SK-N-SH (cell line): ENCODE measurements around the gene SLC66A3. TPM values are rescaled to one million over a fixed set of nuclear protein-coding genes. Genes with fewer than 3 reads are reported as not detected.

Experiments
- CTCF ChIA-PET: fragments of 300-600, 350-600 bp; formaldehyde crosslinking; extraction: SDS; loops from one replicate; lab custom pipeline; 2021; lab: Yijun Ruan, JAX
- POLR2A ChIA-PET: fragments of 350-600 bp; sonication (Branson Sonifier 250); formaldehyde crosslinking; extraction: SDS; loops from one replicate; lab custom pipeline; 2020; ENCODE audit warnings: antibody characterized with exemption, inconsistent platforms; lab: Yijun Ruan, JAX
- DNase-seq: peaks from one replicate; pipeline ENCODE4 v3.0.0; 2012
- H2AFZ ChIP-seq: fragments of 200-600 bp; sonication (generic); 2 replicates; pipeline ENCODE4 v1.8.1; 2016; ENCODE audit warnings: antibody characterized with exemption, mild to moderate bottlenecking, low read depth
- H3F3A ChIP-seq: fragments of 200-600 bp; sonication (generic); replicated peaks from 2 replicates; pipeline ENCODE3; 2016; ENCODE audit warnings: antibody characterized with exemption, mild to moderate bottlenecking; ENCODE audit not compliant: insufficient read depth
- H3K27ac ChIP-seq, 2 experiments: fragments of 200-500 bp in 1 of 2; fragments of 200-600 bp in 1 of 2; sonication (Bioruptor generic) in 1 of 2; sonication (generic), shearing (Covaris generic) in 1 of 2; 2 replicates each; pipeline versions ENCODE4 v1.5.1 to v1.6.1; 2014 to 2016; ENCODE audit warnings: low read depth in 2 of 2, inconsistent platforms in 1 of 2, low read length in 1 of 2, mild to moderate bottlenecking in 1 of 2, mixed read lengths in 1 of 2
- H3K27me3 ChIP-seq: fragments of 200-600 bp; sonication (generic), shearing (Covaris generic); 2 replicates; pipeline ENCODE4 v1.6.1; 2016; ENCODE audit warnings: mixed run types; ENCODE audit not compliant: insufficient read depth
- H3K36me3 ChIP-seq, 2 experiments: fragments of 200-500 bp in 1 of 2; fragments of 200-600 bp in 1 of 2; sonication (Bioruptor generic) in 1 of 2; sonication (generic) in 1 of 2; replicated peaks in 1 of 2; 2 replicates each; pipeline versions ENCODE3 to v1.5.1; 2014 to 2016; ENCODE audit warnings: low read length in 1 of 2, mild to moderate bottlenecking in 1 of 2; ENCODE audit not compliant: insufficient read depth in 2 of 2, control insufficient read depth in 1 of 2
- H3K4me1 ChIP-seq, 2 experiments: fragments of 200-500 bp in 1 of 2; fragments of 200-600 bp in 1 of 2; sonication (Bioruptor generic) in 1 of 2; sonication (generic), shearing (Covaris generic) in 1 of 2; 2 replicates each; pipeline versions ENCODE4 v1.5.1 to v1.6.1; 2014 to 2016; ENCODE audit warnings: low read depth in 1 of 2, low read length in 1 of 2, mixed run types in 1 of 2; ENCODE audit not compliant: insufficient read depth in 2 of 2, control insufficient read depth in 1 of 2
- H3K4me2 ChIP-seq: fragments of 200-600 bp; sonication (generic), shearing (Covaris generic); 2 replicates; pipeline ENCODE4 v1.6.1; 2017; ENCODE audit warnings: mixed run types
- H3K4me3 ChIP-seq, 2 experiments: fragments of 200-500 bp in 1 of 2; fragments of 200-600 bp in 1 of 2; sonication (Bioruptor generic) in 1 of 2; sonication (generic), shearing (Covaris generic) in 1 of 2; 2 replicates each; pipeline versions ENCODE4 v1.5.1 to v1.8.1; 2014 to 2016; ENCODE audit warnings: low read depth in 2 of 2, inconsistent platforms in 1 of 2, low read length in 1 of 2, mild to moderate bottlenecking in 1 of 2, mixed read lengths in 1 of 2, moderate library complexity in 1 of 2
- H3K79me2 ChIP-seq: fragments of 200-600 bp; sonication (generic); 2 replicates; pipeline ENCODE4 v1.8.1; 2017; ENCODE audit warnings: mild to moderate bottlenecking; ENCODE audit not compliant: insufficient read depth
- H3K9ac ChIP-seq: fragments of 200-600 bp; sonication (generic); 2 replicates; pipeline ENCODE4 v1.6.1; 2017; ENCODE audit warnings: mixed run types
- H3K9me2 ChIP-seq: fragments of 200-600 bp; sonication (generic); 2 replicates; pipeline ENCODE4 v1.6.1; 2017; ENCODE audit warnings: mixed run types
- H3K9me3 ChIP-seq: fragments of 200-600 bp; sonication (generic); 2 replicates; pipeline ENCODE4 v1.6.1; 2017; ENCODE audit warnings: mixed run types, mild to moderate bottlenecking, moderate library complexity
- H4K20me1 ChIP-seq: fragments of 200-600 bp; sonication (generic); 2 replicates; pipeline ENCODE4 v1.6.1; 2017; ENCODE audit warnings: mild to moderate bottlenecking, mixed run types; ENCODE audit not compliant: insufficient read depth
- ELF1 ChIP-seq: IDR thresholded peaks from 2 replicates; pipeline ENCODE4 v1.4.0; 2012
- EP300 ChIP-seq, 2 experiments: IDR thresholded peaks; 2 replicates each; pipeline versions ENCODE4 v1.4.0 to v1.6.1; 2012; ENCODE audit warnings: borderline replicate concordance in 1 of 2, low read depth in 1 of 2, low read length in 1 of 2
- EZH2phosphoT487 ChIP-seq: fragments of 200-600 bp; sonication (generic); IDR thresholded peaks from 2 replicates; pipeline ENCODE4 v1.6.1; 2017; ENCODE audit warnings: low read depth, mixed run types, mild to moderate bottlenecking, antibody characterized with exemption, moderate library complexity, borderline replicate concordance
- FOSL2 ChIP-seq: IDR thresholded peaks from 2 replicates; pipeline ENCODE4 v1.4.0; 2012; ENCODE audit warnings: low read depth, mild to moderate bottlenecking, moderate library complexity, borderline replicate concordance
- FOXM1 ChIP-seq: IDR thresholded peaks from 2 replicates; pipeline ENCODE4 v1.4.0; 2012; ENCODE audit warnings: low read depth, mild to moderate bottlenecking
- JUND ChIP-seq: IDR thresholded peaks from 2 replicates; pipeline ENCODE4 v1.4.0; 2012
- MEF2A ChIP-seq: IDR thresholded peaks from 2 replicates; pipeline ENCODE4 v1.4.0; 2012; ENCODE audit warnings: low read depth, borderline replicate concordance
- NRF1 ChIP-seq: IDR thresholded peaks from 2 replicates; pipeline ENCODE4 v1.6.1; 2012; ENCODE audit warnings: low read depth, mild to moderate bottlenecking, low read length
- POLR2AphosphoS5 ChIP-seq: IDR thresholded peaks from 2 replicates; pipeline ENCODE4 v1.6.1; 2012; ENCODE audit warnings: low read depth, low read length
- RAD21 ChIP-seq: IDR thresholded peaks from 2 replicates; pipeline ENCODE4 v1.6.1; 2012; ENCODE audit warnings: mild to moderate bottlenecking, low read length
- RCOR1 ChIP-seq: fragments of 150-350 bp; IDR thresholded peaks from 2 replicates; pipeline ENCODE4 v1.6.1; 2017; ENCODE audit warnings: antibody characterized with exemption, low read length
- RXRA ChIP-seq: IDR thresholded peaks from 2 replicates; pipeline ENCODE4 v1.4.0; 2012; ENCODE audit warnings: low read depth, mild to moderate bottlenecking, borderline replicate concordance
- SIN3A ChIP-seq: IDR thresholded peaks from 2 replicates; pipeline ENCODE4 v1.6.1; 2012; ENCODE audit warnings: low read depth, mild to moderate bottlenecking, low read length, moderate library complexity, borderline replicate concordance
- TEAD4 ChIP-seq: IDR thresholded peaks from 2 replicates; pipeline ENCODE4 v1.4.0; 2012; ENCODE audit warnings: mild to moderate bottlenecking, borderline replicate concordance; ENCODE audit not compliant: insufficient read depth
- WGBS: methylation state at CpG from one replicate; pipeline ENCODE4 v1.1.6; 2017; ENCODE audit warnings: low lambda C conversion rate; 5-methylcytosine and 5-hydroxymethylcytosine counted together
- polyA plus RNA-seq, 3 experiments: library from polyadenylated mRNA; depleted of rRNA; stranded (reverse); fragments of >200 nt; gene quantifications; 2 replicates each; pipeline ENCODE4 v1.2.3, GENCODE V29; 2012
- TF ChIP-seq, protein P1 (sequence below): IDR thresholded peaks from 2 replicates; pipeline ENCODE4 v1.4.0; 2012; ENCODE audit warnings: low read depth
- TF ChIP-seq, protein P2 (sequence below): IDR thresholded peaks from 2 replicates; pipeline ENCODE4; 2012
- TF ChIP-seq, protein P3 (sequence below): fragments of 150-350 bp; IDR thresholded peaks from 2 replicates; pipeline ENCODE4 v1.6.1; 2016; ENCODE audit warnings: mild to moderate bottlenecking, low read depth, low read length
- TF ChIP-seq, protein P4 (sequence below): IDR thresholded peaks from 2 replicates; pipeline ENCODE4 v1.4.0; 2012; ENCODE audit warnings: low read depth, borderline replicate concordance
- TF ChIP-seq, protein P5 (sequence below): IDR thresholded peaks from 2 replicates; pipeline ENCODE4 v1.4.0; 2012; ENCODE audit warnings: low read depth, borderline replicate concordance

SLC66A3 gene
- polyA plus RNA-seq, 1 of the 3 experiments (the other 2 are of a cell fraction) = 49.0 TPM

DNA sequence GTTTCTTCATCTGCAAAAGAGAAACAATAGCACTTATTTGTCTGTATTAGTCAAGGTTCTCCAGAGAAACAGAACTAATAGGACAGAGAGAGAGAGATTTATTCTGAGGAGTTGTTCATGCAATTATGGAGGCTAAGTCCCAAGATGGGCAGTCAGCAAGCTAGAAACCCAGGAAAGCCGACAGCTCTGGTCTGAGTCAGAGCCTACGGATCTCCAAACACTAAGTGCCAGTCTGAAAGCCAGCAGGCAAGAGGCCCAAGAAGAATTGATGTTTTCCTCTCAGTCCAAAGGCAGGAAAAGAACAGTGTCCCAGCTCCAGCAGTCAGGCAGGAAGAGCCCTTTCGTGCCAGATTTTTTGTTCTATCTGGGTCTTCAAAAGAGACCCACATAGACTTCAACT is 36.5 kb upstream of the SLC66A3 start:
- ChIA-PET CTCF (interaction anchor here (0.8 to 20.8 kb wide), 3 partner anchors 13 to 285 kb away, joined by 3 to 666 read pairs (median 94); partner anchors contain the start of gene KCNF1), POLR2A (no interaction called here)
- H3K9me2 ChIP-seq = no peaks in the 10 kb centered on the region
- DNase-seq = no peak
- no peak overlapping the region for H3K9ac ChIP-seq
- H3K4me2 ChIP-seq = no peak overlapping the region
- H3K27me3 ChIP-seq = no peaks in the 10 kb centered on the region; the same call in 1 of the 2 replicates
- no peaks in the 10 kb centered on the region for H3F3A ChIP-seq
- WGBS = 84% methylated on average over 3 of the region's 3 CpGs
- H3K79me2 ChIP-seq = no peaks in the 10 kb centered on the region
- H2AFZ ChIP-seq = no peak overlapping the region
- no peak overlapping the region for H3K4me3 ChIP-seq
- TF ChIP-seq TEAD4 (no peak), RXRA (no peak), FOSL2 (no peak), MEF2A (no peak), SIN3A (no peak), EZH2phosphoT487 (no peak), RCOR1 (no peak), EP300 (IDR thresholded peaks at IDR 0.05; ENCODE audit: borderline replicate concordance in 1 of 2, low read depth in 1 of 2, low read length in 1 of 2) (no peak), FOXM1 (no peak), NRF1 (no peak), JUND (no peak)
- TF ChIP-seq, protein P1, sequence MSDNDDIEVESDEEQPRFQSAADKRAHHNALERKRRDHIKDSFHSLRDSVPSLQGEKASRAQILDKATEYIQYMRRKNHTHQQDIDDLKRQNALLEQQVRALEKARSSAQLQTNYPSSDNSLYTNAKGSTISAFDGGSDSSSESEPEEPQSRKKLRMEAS = no peak
- TF ChIP-seq, protein P2, sequence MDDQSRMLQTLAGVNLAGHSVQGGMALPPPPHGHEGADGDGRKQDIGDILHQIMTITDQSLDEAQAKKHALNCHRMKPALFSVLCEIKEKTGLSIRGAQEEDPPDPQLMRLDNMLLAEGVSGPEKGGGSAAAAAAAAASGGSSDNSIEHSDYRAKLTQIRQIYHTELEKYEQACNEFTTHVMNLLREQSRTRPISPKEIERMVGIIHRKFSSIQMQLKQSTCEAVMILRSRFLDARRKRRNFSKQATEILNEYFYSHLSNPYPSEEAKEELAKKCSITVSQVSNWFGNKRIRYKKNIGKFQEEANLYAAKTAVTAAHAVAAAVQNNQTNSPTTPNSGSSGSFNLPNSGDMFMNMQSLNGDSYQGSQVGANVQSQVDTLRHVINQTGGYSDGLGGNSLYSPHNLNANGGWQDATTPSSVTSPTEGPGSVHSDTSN = no peak
- TF ChIP-seq, protein P3, sequence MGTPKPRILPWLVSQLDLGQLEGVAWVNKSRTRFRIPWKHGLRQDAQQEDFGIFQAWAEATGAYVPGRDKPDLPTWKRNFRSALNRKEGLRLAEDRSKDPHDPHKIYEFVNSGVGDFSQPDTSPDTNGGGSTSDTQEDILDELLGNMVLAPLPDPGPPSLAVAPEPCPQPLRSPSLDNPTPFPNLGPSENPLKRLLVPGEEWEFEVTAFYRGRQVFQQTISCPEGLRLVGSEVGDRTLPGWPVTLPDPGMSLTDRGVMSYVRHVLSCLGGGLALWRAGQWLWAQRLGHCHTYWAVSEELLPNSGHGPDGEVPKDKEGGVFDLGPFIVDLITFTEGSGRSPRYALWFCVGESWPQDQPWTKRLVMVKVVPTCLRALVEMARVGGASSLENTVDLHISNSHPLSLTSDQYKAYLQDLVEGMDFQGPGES = no peak
- no peaks in the 10 kb centered on the region; a peak in 1 of 4 replicates for H3K4me1 ChIP-seq
- no peak overlapping the region for H3K27ac ChIP-seq
- no peaks in the 10 kb centered on the region for H3K36me3 ChIP-seq
- H3K9me3 ChIP-seq = no peaks in the 10 kb centered on the region
- H4K20me1 ChIP-seq = no peaks in the 10 kb centered on the region

DNA sequence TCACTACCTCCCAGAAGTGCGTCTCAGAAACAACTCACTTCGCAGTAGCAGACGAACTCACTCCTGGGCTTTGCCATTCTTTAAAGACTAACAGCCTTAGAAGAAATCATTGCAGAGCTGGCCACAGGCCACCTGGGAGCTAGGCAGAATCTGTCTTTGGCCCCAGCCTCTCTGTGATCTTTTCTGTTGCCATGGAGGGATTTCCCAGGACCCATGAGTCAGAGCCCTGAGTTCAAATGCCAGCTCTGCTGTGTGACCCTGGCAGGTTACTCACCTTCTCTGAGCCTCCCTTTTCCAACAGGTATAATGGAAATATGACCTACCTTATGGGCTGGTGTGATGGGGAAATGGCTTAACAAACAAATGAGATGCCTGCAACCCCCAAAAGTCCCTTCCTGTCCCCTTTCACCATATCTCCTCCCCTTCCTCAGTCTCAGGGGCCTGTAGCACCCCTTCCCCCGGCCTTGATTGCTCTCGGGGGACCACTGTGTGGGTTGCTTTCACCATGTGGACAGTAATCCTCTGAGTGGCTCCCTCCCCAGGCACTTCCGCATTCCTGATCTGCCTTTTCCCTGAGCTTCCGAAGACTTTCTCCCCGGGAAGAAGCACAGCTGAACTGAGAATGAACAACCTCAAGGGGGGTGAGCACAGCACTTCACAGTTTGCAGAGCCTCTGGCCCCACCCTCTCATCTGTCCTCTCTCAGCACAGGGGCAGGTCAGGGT is 34.0 kb upstream of the SLC66A3 start:
- H3K27ac ChIP-seq = no peak overlapping the region
- no peak for DNase-seq
- H3K4me3 ChIP-seq = no peak overlapping the region
- H3K79me2 ChIP-seq = no peaks in the 10 kb centered on the region
- CTCF ChIA-PET = interaction anchor here (0.7 to 20.8 kb wide), 8 partner anchors 8 to 463 kb away, joined by 3 to 666 read pairs (median 9); partner anchors contain the start of gene KCNF1
- no peaks in the 10 kb centered on the region; a peak in 1 of 4 replicates for H3K4me1 ChIP-seq
- no peaks in the 10 kb centered on the region for H3K9me2 ChIP-seq
- H4K20me1 ChIP-seq = no peaks in the 10 kb centered on the region
- 74% methylated on average over 8 of the region's 8 CpGs for WGBS
- no peak overlapping the region for H2AFZ ChIP-seq
- H3K36me3 ChIP-seq = no peaks in the 10 kb centered on the region
- H3K9ac ChIP-seq = no peak overlapping the region
- H3K9me3 ChIP-seq = no peaks in the 10 kb centered on the region
- H3F3A ChIP-seq = no peaks in the 10 kb centered on the region
- no peaks in the 10 kb centered on the region for H3K27me3 ChIP-seq
- POLR2A ChIA-PET = no interaction called here
- H3K4me2 ChIP-seq = no peak overlapping the region
- TF ChIP-seq, protein P4, sequence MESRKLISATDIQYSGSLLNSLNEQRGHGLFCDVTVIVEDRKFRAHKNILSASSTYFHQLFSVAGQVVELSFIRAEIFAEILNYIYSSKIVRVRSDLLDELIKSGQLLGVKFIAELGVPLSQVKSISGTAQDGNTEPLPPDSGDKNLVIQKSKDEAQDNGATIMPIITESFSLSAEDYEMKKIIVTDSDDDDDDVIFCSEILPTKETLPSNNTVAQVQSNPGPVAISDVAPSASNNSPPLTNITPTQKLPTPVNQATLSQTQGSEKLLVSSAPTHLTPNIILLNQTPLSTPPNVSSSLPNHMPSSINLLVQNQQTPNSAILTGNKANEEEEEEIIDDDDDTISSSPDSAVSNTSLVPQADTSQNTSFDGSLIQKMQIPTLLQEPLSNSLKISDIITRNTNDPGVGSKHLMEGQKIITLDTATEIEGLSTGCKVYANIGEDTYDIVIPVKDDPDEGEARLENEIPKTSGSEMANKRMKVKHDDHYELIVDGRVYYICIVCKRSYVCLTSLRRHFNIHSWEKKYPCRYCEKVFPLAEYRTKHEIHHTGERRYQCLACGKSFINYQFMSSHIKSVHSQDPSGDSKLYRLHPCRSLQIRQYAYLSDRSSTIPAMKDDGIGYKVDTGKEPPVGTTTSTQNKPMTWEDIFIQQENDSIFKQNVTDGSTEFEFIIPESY = no peak
- TF ChIP-seq, protein P2 = no peak
- TF ChIP-seq RCOR1 (no peak), RAD21 (no peak), ELF1 (no peak), POLR2AphosphoS5 (no peak)
- TF ChIP-seq, protein P3 = no peak
- TF ChIP-seq, protein P5, sequence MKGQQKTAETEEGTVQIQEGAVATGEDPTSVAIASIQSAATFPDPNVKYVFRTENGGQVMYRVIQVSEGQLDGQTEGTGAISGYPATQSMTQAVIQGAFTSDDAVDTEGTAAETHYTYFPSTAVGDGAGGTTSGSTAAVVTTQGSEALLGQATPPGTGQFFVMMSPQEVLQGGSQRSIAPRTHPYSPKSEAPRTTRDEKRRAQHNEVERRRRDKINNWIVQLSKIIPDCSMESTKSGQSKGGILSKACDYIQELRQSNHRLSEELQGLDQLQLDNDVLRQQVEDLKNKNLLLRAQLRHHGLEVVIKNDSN = no peak
